BLaER1 treated with 17β-estradiol and CSF1 and Interleukin-3, amounts not matched to agents 10 nM and 100 nM (cell line): ENCODE measurements around the gene NOTCH4.

ENCODE experiments used
- H3K27ac ChIP-seq, 11 experiments: shearing (Covaris generic); formaldehyde crosslinking; 2 replicates each; pipeline ENCODE4 v1.8.1; 2022
- H3K27me3 ChIP-seq, 11 experiments: shearing (Covaris generic); formaldehyde crosslinking; 2 replicates each; pipeline ENCODE4 v1.8.1; 2022
- H3K36me3 ChIP-seq, 11 experiments: shearing (Covaris generic); formaldehyde crosslinking; 2 replicates each; pipeline ENCODE4 v1.8.1; 2022
- H3K4me1 ChIP-seq, 10 experiments: shearing (Covaris generic); formaldehyde crosslinking; 2 replicates each; pipeline ENCODE4 v1.8.1; 2022
- H3K4me2 ChIP-seq, 11 experiments: shearing (Covaris generic); formaldehyde crosslinking; 2 replicates each; pipeline ENCODE4 v1.8.1; 2022
- H3K4me3 ChIP-seq, 10 experiments: shearing (Covaris generic); formaldehyde crosslinking; 2 replicates each; pipeline ENCODE4 v1.8.1; 2022
- H3K9ac ChIP-seq, 11 experiments: shearing (Covaris generic); formaldehyde crosslinking; 2 replicates each; pipeline ENCODE4 v1.8.1; 2022
- H3K9me3 ChIP-seq, 11 experiments: shearing (Covaris generic); formaldehyde crosslinking; replicated peaks in 1 of 11; 2 replicates each; pipeline ENCODE4 v1.8.1; 2022
- H4K20me1 ChIP-seq, 11 experiments: shearing (Covaris generic); formaldehyde crosslinking; 2 replicates each; pipeline ENCODE4 v1.8.1; 2022
- Cebpa-rat ChIP-seq, 11 experiments: shearing (Covaris generic); IDR thresholded peaks; 2 replicates each; pipeline ENCODE4 v1.8.1; 2022

The NOTCH4 gene

DNA sequence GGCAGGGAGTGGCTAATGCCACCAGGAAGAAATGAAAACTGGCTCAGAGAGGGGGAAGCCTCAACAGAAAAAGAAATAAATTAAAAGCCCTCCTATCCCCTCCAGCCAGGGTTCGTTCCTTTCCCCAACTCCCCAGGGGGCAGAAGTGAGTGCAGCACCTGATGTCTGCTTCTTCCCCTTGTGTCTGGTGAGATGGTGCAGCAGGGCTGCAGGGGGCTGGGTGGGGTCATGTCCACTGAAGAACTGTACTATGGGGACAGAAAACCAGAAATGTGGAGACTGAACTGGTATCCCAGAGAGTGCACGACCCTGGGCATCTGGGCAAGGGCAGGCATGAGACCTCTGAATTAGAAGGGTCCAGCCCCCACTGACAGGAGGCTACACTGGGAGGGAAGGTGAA, 55.5 kb downstream of the NOTCH4 start:
- Histone ChIP-seq H3K4me3 (no peak overlapping the region), H3K9ac (peak overlapping the region in 2 of 11 experiments; percentile 17 to 39; a peak in 2 of 22 replicates), H3K27ac (no peak overlapping the region), H3K4me1 (peaks cover 10 to 26% (median 18%) of the 10 kb centered on the region in 10 experiments), H3K27me3 (no peaks in the 10 kb centered on the region), H3K4me2 (peak overlapping the region in 3 of 11 experiments; percentile 6 to 41 (median 21); a peak in 3 of 22 replicates), H4K20me1 (peaks cover 0 to 29% (median 0%) of the 10 kb centered on the region in 11 experiments; a peak in 2 of 22 replicates), H3K9me3 (no peaks in the 10 kb centered on the region), H3K36me3 (peaks cover 53 to 79% (median 61%) of the 10 kb centered on the region in 11 experiments)
- no peak for TF ChIP-seq Cebpa-rat (IDR thresholded peaks at IDR 0.05)

GRCh38 chr6:32167761-32168262, 56.1 kb downstream of the NOTCH4 start:
- Histone ChIP-seq H3K4me3 (no peak overlapping the region), H3K27me3 (no peaks in the 10 kb centered on the region), H3K36me3 (peaks cover 54 to 85% (median 66%) of the 10 kb centered on the region in 11 experiments), H3K27ac (no peak overlapping the region; a peak in 1 of 22 replicates), H3K4me2 (peak overlapping the region in 3 of 11 experiments; percentile 6 to 41 (median 21); a peak in 2 of 22 replicates), H3K4me1 (peaks cover 5 to 20% (median 12%) of the 10 kb centered on the region in 10 experiments; a peak in 19 of 20 replicates), H3K9me3 (no peaks in the 10 kb centered on the region), H3K9ac (peak overlapping the region in 2 of 11 experiments; percentile 17 to 39; a peak in 2 of 22 replicates), H4K20me1 (peaks cover 0 to 29% (median 0%) of the 10 kb centered on the region in 11 experiments; a peak in 2 of 22 replicates)
- TF ChIP-seq Cebpa-rat (IDR thresholded peaks at IDR 0.05) = no peak

DNA sequence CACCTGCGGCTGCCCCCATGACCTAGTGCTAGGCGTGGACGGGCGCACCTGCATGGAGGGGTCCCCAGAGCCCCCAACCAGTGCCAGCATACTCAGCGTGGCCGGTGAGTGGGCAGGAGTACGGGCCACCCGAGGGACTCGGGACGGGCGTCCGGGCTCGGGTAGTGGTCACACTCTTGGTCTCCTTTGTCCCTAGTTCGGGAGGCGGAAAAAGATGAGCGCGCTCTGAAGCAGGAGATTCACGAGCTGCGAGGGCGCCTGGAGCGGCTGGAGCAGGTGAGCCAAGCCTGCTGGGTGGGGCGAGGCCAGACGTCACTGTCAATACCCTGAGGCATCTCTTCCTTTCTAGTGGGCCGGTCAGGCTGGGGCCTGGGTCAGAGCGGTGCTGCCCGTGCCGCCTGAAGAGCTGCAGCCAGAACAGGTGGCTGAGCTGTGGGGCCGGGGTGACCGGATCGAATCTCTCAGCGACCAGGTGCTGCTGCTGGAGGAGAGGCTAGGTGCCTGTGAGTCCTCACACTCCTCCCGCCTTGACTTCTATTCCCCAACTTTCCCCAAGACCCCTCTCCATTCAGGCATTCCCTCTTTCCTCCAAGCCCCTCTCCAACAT, 56.6 kb downstream of the NOTCH4 start:
- Histone ChIP-seq H4K20me1 (peaks cover 0 to 29% (median 0%) of the 10 kb centered on the region in 11 experiments; a peak in 1 of 22 replicates), H3K27me3 (no peaks in the 10 kb centered on the region), H3K4me2 (no peak overlapping the region), H3K9ac (no peak overlapping the region), H3K36me3 (peaks cover 55 to 90% (median 72%) of the 10 kb centered on the region in 11 experiments), H3K9me3 (no peaks in the 10 kb centered on the region), H3K4me3 (no peak overlapping the region), H3K27ac (no peak overlapping the region), H3K4me1 (peaks cover 0 to 16% (median 9%) of the 10 kb centered on the region in 10 experiments; a peak in 13 of 20 replicates)
- no peak for TF ChIP-seq Cebpa-rat (IDR thresholded peaks at IDR 0.05)

- TF ChIP-seq Cebpa-rat (IDR thresholded peaks at IDR 0.05) = no peak
- Histone ChIP-seq H4K20me1 (peaks cover 0 to 29% (median 0%) of the 10 kb centered on the region in 11 experiments; a peak in 1 of 22 replicates), H3K27ac (no peak overlapping the region), H3K36me3 (peaks cover 55 to 92% (median 76%) of the 10 kb centered on the region in 11 experiments), H3K4me3 (no peak overlapping the region), H3K27me3 (no peaks in the 10 kb centered on the region), H3K9ac (no peak overlapping the region), H3K9me3 (no peaks in the 10 kb centered on the region), H3K4me1 (peaks cover 0 to 16% (median 8%) of the 10 kb centered on the region in 10 experiments; a peak in 9 of 20 replicates), H3K4me2 (no peak overlapping the region)
Observed at GRCh38 chr6:32166411-32167061, 57.3 kb downstream of the NOTCH4 start.

DNA sequence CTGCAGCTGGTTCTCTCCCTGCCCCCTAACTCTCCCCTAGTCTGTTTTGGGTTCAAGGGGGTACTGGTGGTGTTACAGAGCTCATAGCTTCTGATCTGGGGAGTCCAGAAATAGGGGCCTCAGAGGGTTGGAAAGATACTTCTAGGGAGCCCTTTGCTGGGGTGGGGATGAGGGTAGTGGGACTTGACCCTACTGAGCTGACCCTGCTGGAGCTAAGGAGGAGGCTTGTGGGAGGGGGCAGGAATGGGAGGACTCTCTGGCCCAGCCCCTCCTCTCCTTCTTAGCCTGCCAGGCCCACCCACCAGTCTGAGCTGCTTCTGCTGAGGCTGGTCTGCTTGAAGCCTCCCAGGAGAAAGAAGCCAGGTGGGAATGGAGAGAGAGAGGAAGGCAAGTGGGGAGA, 59.6 kb downstream of the NOTCH4 start, which contains the start of gene EGFL8:
TSS of gene EGFL8 (plus strand) at position 301 of the 400 bp plus-strand sequence. CDS start 1,571 bp downstream, outside the sequence.
- peaks cover 33 to 76% (median 56%) of the 10 kb centered on the region in 11 experiments for H3K36me3 ChIP-seq
- 0 out of 22 replicates have a peak within 1 kb of the TSS, but pooled peaks of 1 of the 11 experiments have one; percentile 5 for H3K9ac ChIP-seq
- no peak within 1 kb of the TSS for H3K4me3 ChIP-seq
- peaks cover 0 to 29% (median 0%) of the 10 kb centered on the region in 11 experiments; a peak in 1 of 22 replicates for H4K20me1 ChIP-seq
- no peak for TF ChIP-seq Cebpa-rat (IDR thresholded peaks at IDR 0.05)
- H3K4me2 ChIP-seq = no peak within 1 kb of the TSS
- no peak within 1 kb of the TSS for H3K27ac ChIP-seq
- no peaks in the 10 kb centered on the region for H3K9me3 ChIP-seq
- H3K4me1 ChIP-seq = peaks cover 0 to 12% (median 7%) of the 10 kb centered on the region in 10 experiments; a peak in 7 of 20 replicates
- H3K27me3 ChIP-seq = no peaks in the 10 kb centered on the region

DNA sequence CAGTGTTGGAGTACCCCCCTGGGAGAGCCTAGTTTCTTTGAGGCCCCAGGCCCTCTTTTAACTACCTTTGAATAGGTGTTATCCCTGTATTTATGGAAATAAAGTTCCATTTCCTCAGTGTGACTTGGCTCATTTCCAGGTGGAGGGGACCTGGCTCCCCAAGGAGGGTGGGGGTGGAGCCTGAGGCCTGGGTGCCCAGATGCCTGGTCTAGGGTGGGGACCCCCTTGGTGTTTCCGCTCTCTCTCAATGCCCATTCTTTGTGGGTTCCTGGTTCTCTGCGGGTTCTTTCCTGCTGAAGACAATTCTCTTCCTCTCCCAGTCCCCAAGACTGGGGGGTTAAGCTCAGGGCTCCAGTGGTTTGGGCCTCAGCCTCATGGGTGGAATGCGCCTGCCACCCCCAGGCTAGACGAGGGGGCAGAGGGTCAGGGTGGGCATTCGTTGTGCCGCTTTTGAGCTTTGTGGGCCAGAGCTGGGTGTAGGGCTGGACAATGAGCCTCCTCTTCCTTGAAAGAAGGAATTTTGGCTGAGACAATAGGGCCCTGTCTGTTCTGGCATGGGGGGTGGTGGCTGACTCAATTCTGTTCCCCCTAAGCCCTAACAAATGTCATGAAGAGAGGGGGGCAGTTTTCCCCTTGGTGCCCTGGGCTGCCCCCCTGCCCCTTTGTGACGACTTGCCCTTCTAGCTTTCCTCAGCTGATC, 60.2 kb downstream of the NOTCH4 start:
- H3K4me3 ChIP-seq = no peak overlapping the region
- H3K36me3 ChIP-seq = peaks cover 30 to 74% (median 53%) of the 10 kb centered on the region in 11 experiments
- H3K4me2 ChIP-seq = no peak overlapping the region
- H3K27ac ChIP-seq = no peak overlapping the region
- peaks cover 0 to 28% (median 0%) of the 10 kb centered on the region in 11 experiments; a peak in 1 of 22 replicates for H4K20me1 ChIP-seq
- H3K9me3 ChIP-seq = no peaks in the 10 kb centered on the region
- H3K4me1 ChIP-seq = peaks cover 0 to 12% (median 7%) of the 10 kb centered on the region in 10 experiments; a peak in 8 of 20 replicates
- TF ChIP-seq Cebpa-rat (IDR thresholded peaks at IDR 0.05) = no peak
- H3K9ac ChIP-seq = 0 out of 22 replicates have a peak overlapping the region, but pooled peaks of 1 of the 11 experiments have one; percentile 5
- no peaks in the 10 kb centered on the region for H3K27me3 ChIP-seq

GRCh38 chr6:32158052-32158451, 65.8 kb downstream of the NOTCH4 start:
- no peaks in the 10 kb centered on the region for H3K27me3 ChIP-seq
- no peaks in the 10 kb centered on the region for H3K9me3 ChIP-seq
- H3K9ac ChIP-seq = peak overlapping the region in 1 of 11 experiments; percentile 33; a peak in 1 of 22 replicates
- no peaks in the 10 kb centered on the region for H4K20me1 ChIP-seq
- no peak overlapping the region for H3K27ac ChIP-seq
- no peak for TF ChIP-seq Cebpa-rat (IDR thresholded peaks at IDR 0.05)
- no peak overlapping the region for H3K4me3 ChIP-seq
- peaks cover 18 to 56% (median 43%) of the 10 kb centered on the region in 11 experiments for H3K36me3 ChIP-seq
- no peak overlapping the region for H3K4me2 ChIP-seq
- peaks cover 11 to 23% (median 20%) of the 10 kb centered on the region in 10 experiments for H3K4me1 ChIP-seq

GRCh38 chr6:32156891-32157290, 67.0 kb downstream of the NOTCH4 start:
- no peak overlapping the region for H3K4me3 ChIP-seq
- no peak overlapping the region for H3K27ac ChIP-seq
- peaks cover 0 to 4% (median 0%) of the 10 kb centered on the region in 11 experiments; a peak in 2 of 22 replicates for H3K27me3 ChIP-seq
- peaks cover 15 to 44% (median 35%) of the 10 kb centered on the region in 11 experiments for H3K36me3 ChIP-seq
- H3K9ac ChIP-seq = no peak overlapping the region
- no peak for TF ChIP-seq Cebpa-rat (IDR thresholded peaks at IDR 0.05)
- no peak overlapping the region for H3K4me2 ChIP-seq
- H4K20me1 ChIP-seq = no peaks in the 10 kb centered on the region
- peaks cover 11 to 34% (median 31%) of the 10 kb centered on the region in 10 experiments for H3K4me1 ChIP-seq
- no peaks in the 10 kb centered on the region for H3K9me3 ChIP-seq
